T47D (cell line): ENCODE data around the gene KLF9.

ENCODE experiments used
- DNase-seq, 2 experiments: peaks; one replicate each; pipeline versions ENCODE4 v3.0.0 to v3.0.0-alpha.2; 2011 to 2012; ENCODE audit warnings: low read depth in 1 of 2, low spot score in 1 of 2
- JUND ChIP-seq: IDR thresholded peaks from 2 replicates; pipeline ENCODE4 v1.6.1; 2012; ENCODE audit warnings: low read depth
- in situ Hi-C: cut with HindIII; loops from 2 replicates; pipeline ENCODE4 v1.10.0; 2016; ENCODE audit warnings: low sequenced_read_pairs, low pct_unique_long_range_greater_than_20kb

KLF9 gene

DNA sequence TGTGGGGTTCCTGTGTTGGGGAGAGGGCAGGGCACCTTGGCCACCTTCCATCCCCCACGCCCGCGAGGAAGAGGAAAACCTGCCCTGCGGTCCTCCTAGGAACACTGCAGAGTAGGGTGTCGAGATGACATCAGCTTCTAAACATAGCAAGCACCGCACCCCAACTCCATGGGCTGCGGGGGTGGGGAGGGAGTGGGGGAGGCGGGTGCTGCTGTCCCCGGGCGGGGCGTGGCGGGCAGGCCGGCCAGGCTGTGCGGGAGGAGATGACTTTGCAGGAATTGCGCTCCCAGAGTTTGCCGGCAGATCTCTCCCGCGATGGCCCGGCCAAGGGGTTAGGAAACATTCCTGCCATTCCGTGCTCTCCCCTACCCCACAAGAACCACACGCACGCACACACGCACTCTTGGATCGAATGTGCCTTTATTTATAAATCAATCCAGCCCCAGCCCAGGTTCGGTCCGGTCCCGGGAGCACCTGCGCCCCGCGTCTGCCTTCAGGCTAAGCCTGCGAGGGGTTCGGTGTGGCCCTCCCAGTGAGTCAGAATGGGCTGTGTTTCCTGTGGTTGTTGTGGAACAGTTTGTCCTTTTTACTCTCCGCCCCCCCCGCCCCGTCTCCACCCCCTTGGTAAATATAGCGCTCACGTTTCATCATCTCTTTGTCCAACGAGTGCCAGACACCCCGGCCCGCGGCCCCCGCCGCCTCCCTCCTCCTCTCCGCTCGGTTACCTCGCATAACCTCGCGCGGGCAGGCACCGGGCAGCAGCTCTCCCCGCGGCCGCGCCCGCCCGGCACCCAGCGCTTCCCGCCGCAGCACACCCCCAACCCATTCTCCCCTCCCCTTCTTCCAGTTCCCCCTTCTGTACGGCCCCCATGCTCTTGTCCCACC, 5.3 kb upstream of the KLF9 start:
- in situ Hi-C loops, result no loop called here
- DNase-seq, result peak; percentile 53 to 94
- no peak for TF ChIP-seq JUND

DNA sequence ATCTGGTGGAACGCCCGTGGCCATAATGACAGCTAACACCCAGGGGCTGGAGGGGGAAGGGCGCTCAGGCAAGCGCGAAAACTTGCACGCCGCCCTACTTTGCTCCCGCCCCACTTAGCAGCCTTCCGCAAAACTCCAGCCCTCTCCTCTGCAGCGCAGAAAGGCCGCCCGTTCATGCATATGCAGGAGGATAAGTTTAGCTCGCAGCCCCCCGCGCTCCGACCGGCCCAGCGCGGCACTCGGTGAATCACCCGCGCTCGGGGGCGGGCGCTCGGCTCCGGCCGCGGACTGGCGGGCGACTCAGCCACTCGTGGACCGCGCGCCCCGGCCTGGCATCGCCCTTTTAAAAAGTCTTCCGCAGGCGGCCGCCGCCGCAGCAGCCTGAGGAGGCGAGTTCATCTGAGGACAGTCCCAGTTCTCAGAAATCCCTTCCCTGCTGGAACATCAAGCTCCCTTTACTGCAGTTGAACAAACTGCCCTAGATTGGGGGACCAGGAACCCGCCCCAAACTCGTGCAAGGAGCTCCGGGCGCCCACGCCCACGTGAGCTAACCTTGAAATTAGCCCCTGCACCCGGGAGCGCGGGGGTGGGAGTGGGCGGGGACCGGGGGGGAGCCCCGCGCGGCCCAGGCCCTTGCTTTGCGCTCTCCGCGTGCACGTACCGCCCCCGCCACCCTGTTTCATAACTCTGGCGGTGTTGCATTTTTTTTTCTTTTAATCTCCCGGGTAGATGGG, 4.5 kb upstream of the KLF9 start:
- TF ChIP-seq JUND, result no peak
- in situ Hi-C loops, result no loop called here
- DNase-seq, result peak; percentile 86 to 95

DNA sequence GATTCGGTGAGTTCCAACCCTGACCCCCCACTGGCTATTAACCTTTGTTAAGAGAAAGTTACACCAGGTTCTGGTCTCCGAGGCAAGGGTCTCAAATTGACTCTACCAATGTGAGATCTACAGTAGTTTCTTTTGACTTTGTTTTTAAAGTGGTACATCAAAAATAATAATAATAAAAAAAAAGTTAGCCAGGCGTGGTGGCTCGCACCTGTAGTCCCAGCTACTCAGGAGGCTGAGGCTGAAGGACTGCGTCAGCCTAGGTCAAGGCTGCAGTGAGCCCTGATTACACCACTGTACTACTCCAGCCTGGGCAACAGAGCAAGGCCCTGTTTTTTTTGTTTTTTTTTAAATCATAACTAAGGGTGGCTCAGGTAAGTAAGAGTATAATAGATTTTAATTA, 1.0 kb upstream of the KLF9 start:
- in situ Hi-C loops, result no loop called here
- DNase-seq, result no peak
- TF ChIP-seq JUND, result no peak

DNA sequence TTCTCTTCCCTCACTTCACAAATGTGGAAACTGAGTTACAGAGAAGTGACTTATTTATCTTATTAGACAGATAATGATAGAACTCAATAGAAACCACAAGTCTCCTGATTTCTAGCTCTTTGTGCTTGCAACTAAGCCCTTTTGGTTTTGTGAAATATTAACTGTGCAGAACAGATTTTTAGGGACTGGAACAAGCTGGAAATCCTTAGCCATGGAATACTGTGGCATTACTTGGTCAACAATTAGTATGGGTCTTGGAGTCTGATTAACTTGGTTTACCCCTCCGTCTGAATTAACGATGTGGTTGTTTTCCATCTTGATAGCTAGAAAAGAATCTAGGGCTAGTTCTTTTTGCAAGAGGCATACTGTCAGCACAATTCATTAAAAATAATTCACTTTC, 584 bp upstream of the KLF9 start:
- in situ Hi-C loops, result no loop called here
- TF ChIP-seq JUND, result no peak
- DNase-seq, result no peak

DNA sequence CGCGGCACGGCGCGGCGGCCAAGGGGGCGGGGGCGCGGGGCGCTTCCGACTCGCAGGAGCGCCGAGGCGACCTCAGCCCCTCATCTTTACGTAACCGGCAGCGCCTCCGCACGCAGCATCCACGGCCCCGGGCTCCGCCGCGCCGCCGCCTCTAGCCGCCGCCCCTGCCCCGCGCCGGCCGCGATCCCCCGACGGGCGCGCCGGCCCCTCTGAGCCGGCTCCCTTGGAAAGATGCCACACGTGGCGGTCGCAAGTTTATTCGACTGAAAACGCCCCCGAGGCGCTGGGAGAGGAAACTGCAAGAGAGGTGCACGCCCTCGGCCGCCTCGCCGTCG, 1.0 kb downstream of the KLF9 start:
- in situ Hi-C loops, result no loop called here
- no peak for DNase-seq
- no peak for TF ChIP-seq JUND

DNA sequence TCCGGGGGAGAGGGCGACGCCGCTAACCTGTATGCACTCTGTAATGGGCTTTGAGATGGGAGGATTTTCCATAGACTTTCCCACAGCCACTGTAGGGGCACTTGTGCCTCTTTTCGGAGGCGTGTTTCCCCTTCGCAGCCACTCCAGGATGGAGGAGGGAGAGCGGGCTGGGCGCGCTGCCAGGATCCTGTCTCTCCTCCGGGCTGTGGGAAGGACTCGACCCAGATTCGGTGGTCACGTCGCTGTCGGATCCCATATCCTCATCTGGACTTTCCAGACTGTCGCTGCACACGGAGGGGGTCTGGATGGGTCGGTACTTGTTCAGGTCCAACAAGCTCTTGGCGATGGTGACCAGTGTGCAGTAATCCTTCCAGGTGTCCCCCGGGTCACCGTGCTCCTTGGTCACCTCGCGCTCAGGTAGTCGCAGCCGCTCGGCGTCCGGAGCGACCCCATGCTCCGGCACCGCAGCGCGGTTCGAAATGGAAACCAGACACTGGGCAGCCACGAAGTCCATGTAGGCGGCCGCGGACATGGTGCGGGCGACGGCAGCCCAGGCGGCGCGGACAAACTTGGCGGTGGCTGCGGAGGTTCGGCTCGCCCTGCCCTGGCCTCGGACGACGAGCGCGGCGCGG, 1.5 kb downstream of the KLF9 start:
- no peak for TF ChIP-seq JUND
- in situ Hi-C loops, result no loop called here
- DNase-seq, result peak; percentile 51 to 70

DNA sequence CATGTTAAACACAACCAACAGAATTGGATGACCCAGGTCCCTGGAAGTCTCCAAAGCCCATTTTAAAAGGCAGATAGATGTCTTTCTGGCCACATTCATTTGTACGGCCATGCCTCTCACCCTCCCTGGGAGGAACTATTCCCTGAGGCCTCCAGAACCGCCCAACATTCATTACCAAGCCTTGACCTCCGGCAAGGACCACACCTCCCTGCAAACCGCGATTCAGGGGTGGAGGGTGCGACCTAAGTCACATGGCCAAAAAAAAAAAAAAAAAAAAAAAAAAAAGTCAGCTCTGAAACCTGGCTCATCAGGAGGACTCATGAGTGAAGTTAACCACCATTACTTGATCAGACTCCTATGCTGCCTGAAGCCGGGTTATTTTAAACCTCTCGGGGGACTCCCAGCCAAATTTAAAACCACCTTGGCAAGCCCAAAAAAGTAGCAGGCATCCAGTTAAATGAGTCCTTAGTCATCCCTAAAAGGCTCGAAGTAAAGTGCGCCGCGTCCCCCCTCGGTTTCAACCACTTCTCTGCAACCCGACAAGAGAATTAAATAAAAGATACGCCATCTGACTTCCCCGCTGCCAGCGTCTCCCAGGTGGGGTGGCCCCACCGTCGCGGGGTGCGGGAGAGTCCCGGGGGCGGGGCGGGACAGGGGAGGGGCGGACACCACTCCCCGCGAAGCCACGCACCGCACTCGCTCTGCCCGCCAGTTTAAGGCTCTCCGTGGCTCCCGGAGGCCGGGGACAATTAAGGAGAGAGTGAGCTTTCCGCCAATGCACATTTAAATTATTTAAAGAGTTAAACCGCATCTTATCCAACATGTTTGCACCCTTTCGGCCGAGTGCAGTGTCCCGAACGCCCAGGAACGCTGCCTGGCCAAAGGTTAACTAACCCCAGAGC, 2.3 kb downstream of the KLF9 start:
- peak in 1 of 2 experiments; percentile 61 for DNase-seq
- TF ChIP-seq JUND, result no peak
- in situ Hi-C loops, result no loop called here

DNA sequence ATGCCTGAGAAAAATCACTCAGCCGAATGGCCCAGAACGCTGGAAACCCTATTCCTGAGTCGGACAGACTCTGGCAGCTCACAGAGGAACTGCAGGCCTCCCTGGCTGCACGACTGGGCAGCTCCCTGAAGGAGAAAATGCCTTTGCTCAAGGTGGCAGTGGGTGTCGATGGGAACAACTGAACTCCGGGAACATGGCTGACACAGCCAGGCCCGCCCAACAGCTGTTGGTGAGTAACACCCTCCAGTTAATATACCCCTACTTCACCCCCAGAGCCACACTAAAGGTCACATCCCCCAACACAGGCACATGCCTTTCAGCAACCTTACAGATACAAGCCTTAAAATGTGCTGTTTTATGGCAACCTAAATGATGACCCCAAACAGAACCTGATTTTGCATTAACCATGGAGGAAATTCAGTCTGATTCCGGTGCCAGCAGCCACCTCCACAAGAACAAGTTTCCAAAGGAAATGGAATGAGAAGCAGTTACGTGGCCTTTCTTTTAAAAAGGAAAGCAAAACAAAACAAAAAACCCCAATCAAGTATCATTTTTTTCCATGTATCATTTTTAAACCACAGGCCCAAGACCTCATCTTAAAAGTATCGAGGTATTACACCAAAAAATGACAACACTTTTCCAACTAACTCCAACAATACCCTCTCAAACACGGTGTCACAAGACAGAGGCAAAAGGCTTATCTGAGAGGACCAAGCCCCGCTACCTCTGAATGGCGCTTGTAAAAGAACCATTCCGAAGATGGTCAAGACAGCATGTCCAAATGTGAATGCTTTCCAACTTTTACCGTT, 3.1 kb downstream of the KLF9 start:
- peak in 1 of 2 experiments; percentile 29 for DNase-seq
- in situ Hi-C loops, result no loop called here
- no peak for TF ChIP-seq JUND

DNA sequence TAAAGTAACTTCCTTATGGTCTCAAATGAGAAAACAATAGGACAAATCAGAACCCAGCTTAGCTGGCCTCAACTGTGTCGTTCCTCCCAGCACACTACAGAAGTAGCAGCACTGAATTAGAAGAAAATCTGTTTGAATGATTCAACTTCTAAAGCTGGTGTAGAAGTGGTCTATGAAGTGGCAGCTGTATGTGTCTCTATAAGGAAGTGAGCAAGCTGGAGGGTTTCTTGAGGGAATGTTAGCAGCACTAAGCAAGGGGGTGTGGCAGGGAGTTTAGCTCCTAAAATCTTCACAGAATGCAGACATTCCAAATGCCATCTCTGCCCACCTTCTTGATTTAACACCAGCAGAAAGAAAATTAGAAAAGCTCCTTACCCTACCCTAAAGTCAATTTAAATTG, 4.1 kb downstream of the KLF9 start:
- no peak for TF ChIP-seq JUND
- in situ Hi-C loops, result no loop called here
- peak in 1 of 2 experiments; percentile 5 for DNase-seq

DNA sequence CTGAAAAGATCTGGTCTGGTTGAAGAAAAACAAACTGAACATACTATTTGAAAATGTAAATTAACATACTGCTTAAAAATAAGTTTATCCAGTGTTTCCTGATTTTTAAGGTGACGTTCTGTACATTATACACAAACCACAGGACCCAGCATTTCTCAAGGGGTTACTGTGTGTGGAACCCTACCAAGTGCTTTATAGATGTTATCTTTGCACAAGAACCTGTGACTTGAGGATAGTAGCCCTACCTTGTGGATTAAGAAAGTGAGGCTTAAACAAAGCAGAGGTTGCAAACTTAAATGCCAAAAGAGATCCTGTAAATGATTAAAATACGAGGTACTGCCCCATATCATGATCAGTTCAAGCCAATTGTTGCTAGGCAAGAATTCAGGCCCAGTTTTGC, 4.7 kb downstream of the KLF9 start:
- in situ Hi-C loops, result no loop called here
- DNase-seq, result no peak
- TF ChIP-seq JUND, result no peak

DNA sequence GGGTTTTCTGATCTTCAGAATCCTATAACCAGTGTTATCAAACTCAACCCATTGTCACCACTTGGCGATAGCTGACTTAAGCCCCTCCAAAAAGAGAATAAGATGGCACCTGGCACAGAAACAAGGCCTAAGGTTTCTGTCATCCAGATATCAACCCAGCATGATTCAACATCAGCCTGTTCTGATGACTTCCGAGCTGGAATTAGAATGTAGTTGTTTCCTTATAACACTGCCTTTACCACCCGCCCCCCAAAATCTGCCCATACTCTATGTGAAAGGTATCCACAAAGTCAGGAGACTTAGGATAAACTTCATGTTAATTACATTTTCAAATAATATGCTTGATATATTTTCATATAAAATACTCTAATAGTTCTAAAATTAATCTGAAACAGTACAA, 5.2 kb downstream of the KLF9 start:
- in situ Hi-C loops, result no loop called here
- no peak for TF ChIP-seq JUND
- no peak for DNase-seq
